ENCODE measurements around the gene SRD5A1. TPM values are rescaled to one million over a fixed set of nuclear protein-coding genes. Genes with fewer than 3 reads are reported as not detected.

The SRD5A1 gene
- total RNA-seq, 1 experiment from 2014 or later = 30.4 TPM

Other genes starting within 250 kb of the SRD5A1 start
- gene UBE2QL1, start 184.6 kb upstream of the SRD5A1 start, total RNA-seq (2021; ENCODE audit: unreplicated experiment) = not detected
- 125 TPM for gene NSUN2, start 396 bp upstream of the SRD5A1 start, total RNA-seq (2021; ENCODE audit: unreplicated experiment)
- gene TENT4A, start 80.0 kb downstream of the SRD5A1 start, total RNA-seq (2021; ENCODE audit: unreplicated experiment) = 29.6 TPM

Data from Panc1 (cell line).